WTC11 (cell line): ENCODE measurements around the gene ZNF622. TPM values are rescaled to one million over a fixed set of nuclear protein-coding genes. Genes with fewer than 3 reads are reported as not detected.

Source experiments
- ATAC-seq: fragments of 200-7000 bp; cut with Tn5 transposase; 2 replicates; pipeline ENCODE4 v1.10.0; 2021; ENCODE audit warnings: mild to moderate bottlenecking, moderate library complexity
- CTCF ChIA-PET: fragments of 300-600 bp; sonication (Branson Sonifier 250); formaldehyde crosslinking; loops from one replicate; lab custom pipeline; 2021; ENCODE audit warnings: antibody characterized with exemption; lab: Charles Lee
- POLR2A ChIA-PET: fragments of 350-600 bp; sonication (Branson Sonifier 250); formaldehyde crosslinking; loops from one replicate; lab custom pipeline; 2021; ENCODE audit warnings: antibody characterized with exemption; lab: Charles Lee
- DNase-seq: peaks from one replicate; pipeline ENCODE4 v3.0.0; 2021; ENCODE audit warnings: low spot score
- H3K27ac Mint-ChIP-seq: 2 replicates; pipeline ENCODE4 v1.8.0; 2021; ENCODE audit warnings: mixed read lengths
- H3K27me3 Mint-ChIP-seq: 2 replicates; pipeline ENCODE4 v1.8.0; 2021; ENCODE audit warnings: low read depth, mild to moderate bottlenecking, moderate library complexity, mixed read lengths
- H3K36me3 Mint-ChIP-seq: 2 replicates; pipeline ENCODE4 v1.8.0; 2021; ENCODE audit warnings: mixed read lengths
- H3K4me1 Mint-ChIP-seq: 2 replicates; pipeline ENCODE4 v1.8.0; 2022; ENCODE audit warnings: mixed read lengths
- H3K4me3 Mint-ChIP-seq: 2 replicates; pipeline ENCODE4 v1.8.0; 2021; ENCODE audit warnings: mild to moderate bottlenecking, moderate library complexity, mixed read lengths
- H3K9me3 Mint-ChIP-seq: 2 replicates; pipeline ENCODE4 v1.8.0; 2021; ENCODE audit warnings: mixed read lengths
- ARID4B ChIP-seq: sonication (generic); formaldehyde crosslinking; IDR thresholded peaks from 2 replicates; pipeline ENCODE4 v1.8.0; 2023; ENCODE audit warnings: missing genetic modification reagents, mild to moderate bottlenecking, borderline replicate concordance
- CBFB ChIP-seq: sonication (generic); formaldehyde crosslinking; IDR thresholded peaks from 2 replicates; pipeline ENCODE4 v1.8.1; 2022; ENCODE audit warnings: mild to moderate bottlenecking, low read depth, missing genetic modification reagents
- E2F5 ChIP-seq: sonication (generic); formaldehyde crosslinking; IDR thresholded peaks from 2 replicates; pipeline ENCODE4 v1.8.1; 2022; ENCODE audit warnings: mild to moderate bottlenecking, moderate library complexity, missing genetic modification reagents
- ERG ChIP-seq: fragments of 250-450 bp; sonication (Bioruptor Pico); IDR thresholded peaks from 2 replicates; pipeline ENCODE4 v1.8.0; 2021; ENCODE audit warnings: mild to moderate bottlenecking
- ETV6 ChIP-seq: sonication (generic); formaldehyde crosslinking; IDR thresholded peaks from 2 replicates; pipeline ENCODE4 v1.8.1; 2022; ENCODE audit warnings: mild to moderate bottlenecking, missing genetic modification reagents
- KAT7 ChIP-seq: sonication (generic); formaldehyde crosslinking; IDR thresholded peaks from 2 replicates; pipeline ENCODE4 v1.8.1; 2023; ENCODE audit warnings: missing genetic modification reagents, mild to moderate bottlenecking, borderline replicate concordance
- NR2C2 ChIP-seq: sonication (generic); formaldehyde crosslinking; IDR thresholded peaks from 2 replicates; pipeline ENCODE4 v1.8.0; 2022; ENCODE audit warnings: mild to moderate bottlenecking, missing genetic modification reagents
- PRRX2 ChIP-seq: fragments of 250-450 bp; sonication (Bioruptor Pico); IDR thresholded peaks from 2 replicates; pipeline ENCODE4 v1.8.0; 2021; ENCODE audit warnings: mild to moderate bottlenecking
- RELA ChIP-seq: sonication (generic); formaldehyde crosslinking; IDR thresholded peaks from 2 replicates; pipeline ENCODE4 v1.8.1; 2022; ENCODE audit warnings: missing genetic modification reagents, mild to moderate bottlenecking, borderline replicate concordance
- RORB ChIP-seq: fragments of 250-450 bp; sonication (Bioruptor Pico); IDR thresholded peaks from 2 replicates; pipeline ENCODE4 v1.9.0; 2021; ENCODE audit warnings: mild to moderate bottlenecking
- ZNF138 ChIP-seq: sonication (generic); formaldehyde crosslinking; conservative IDR thresholded peaks from 2 replicates; pipeline ENCODE4 v1.8.1; 2022; ENCODE audit warnings: mild to moderate bottlenecking, moderate library complexity, missing genetic modification reagents
- ZNF219 ChIP-seq: sonication (generic); formaldehyde crosslinking; IDR thresholded peaks from 2 replicates; pipeline ENCODE4 v1.8.0; 2023; ENCODE audit warnings: missing genetic modification reagents, mild to moderate bottlenecking, borderline replicate concordance
- ZNF317 ChIP-seq: sonication (generic); formaldehyde crosslinking; IDR thresholded peaks from 2 replicates; pipeline ENCODE4 v1.8.1; 2023; ENCODE audit warnings: low read depth, mild to moderate bottlenecking, moderate library complexity, missing genetic modification reagents, borderline replicate concordance
- ZNF396 ChIP-seq: fragments of 250-450 bp; sonication (Bioruptor Pico); IDR thresholded peaks from 2 replicates; pipeline ENCODE4 v1.8.0; 2021; ENCODE audit warnings: mild to moderate bottlenecking, moderate library complexity, borderline replicate concordance
- ZNF423 ChIP-seq: fragments of 250-450 bp; sonication (Bioruptor Pico); IDR thresholded peaks from 2 replicates; pipeline ENCODE4 v2.1.2; 2022; ENCODE audit warnings: mild to moderate bottlenecking, moderate library complexity
- total RNA-seq: library from RNA; stranded (reverse); gene quantifications from 3 replicates; pipeline ENCODE4 v1.2.3, GENCODE V29; 2021
- TF ChIP-seq, protein P1 (sequence below): sonication (generic); formaldehyde crosslinking; IDR thresholded peaks from 2 replicates; pipeline ENCODE4 v1.8.1; 2023; ENCODE audit warnings: mild to moderate bottlenecking, missing genetic modification reagents, moderate library complexity

Gene ZNF622
- total RNA-seq, 1 experiment from 2014 or later = 37.9 TPM

- TF ChIP-seq ETV6 = no peak
- no peak for TF ChIP-seq RELA
- no peak for TF ChIP-seq ZNF317 (CRISPR knock-in tag)
- POLR2A ChIA-PET = no interaction called here
- H3K9me3 Mint-ChIP-seq = no peaks in the 10 kb centered on the region
- CTCF ChIA-PET = no interaction called here
- no peaks in the 10 kb centered on the region for H3K27me3 Mint-ChIP-seq
- H3K27ac Mint-ChIP-seq = no peak overlapping the region; the same call in 1 of the 2 replicates
- DNase-seq (no peak), ATAC-seq (no peak)
- H3K36me3 Mint-ChIP-seq = no peaks in the 10 kb centered on the region
- H3K4me1 Mint-ChIP-seq = peaks cover 11% of the 10 kb centered on the region
- no peak overlapping the region for H3K4me3 Mint-ChIP-seq
Observed at GRCh38 chr5:16505140-16505891, 39.7 kb upstream of the ZNF622 start.

GRCh38 chr5:16504571-16504970, 39.0 kb upstream of the ZNF622 start:
- Mint-ChIP-seq H3K27me3 (no peaks in the 10 kb centered on the region), H3K9me3 (no peaks in the 10 kb centered on the region), H3K4me1 (peaks cover 11% of the 10 kb centered on the region), H3K27ac (no peak overlapping the region), H3K4me3 (no peak overlapping the region), H3K36me3 (no peaks in the 10 kb centered on the region)
- TF ChIP-seq ZNF423 (CRISPR knock-in tag) (no peak), ZNF396 (CRISPR knock-in tag) (no peak), KAT7 (CRISPR knock-in tag) (no peak), PRRX2 (no peak), ARID4B (CRISPR knock-in tag) (no peak), NR2C2 (CRISPR knock-in tag) (no peak), ZNF219 (CRISPR knock-in tag) (no peak), CBFB (CRISPR knock-in tag) (no peak), ERG (CRISPR knock-in tag) (no peak), E2F5 (CRISPR knock-in tag) (no peak), RORB (CRISPR knock-in tag) (no peak), ZNF138 (CRISPR knock-in tag) (no peak)
- TF ChIP-seq, protein P1, sequence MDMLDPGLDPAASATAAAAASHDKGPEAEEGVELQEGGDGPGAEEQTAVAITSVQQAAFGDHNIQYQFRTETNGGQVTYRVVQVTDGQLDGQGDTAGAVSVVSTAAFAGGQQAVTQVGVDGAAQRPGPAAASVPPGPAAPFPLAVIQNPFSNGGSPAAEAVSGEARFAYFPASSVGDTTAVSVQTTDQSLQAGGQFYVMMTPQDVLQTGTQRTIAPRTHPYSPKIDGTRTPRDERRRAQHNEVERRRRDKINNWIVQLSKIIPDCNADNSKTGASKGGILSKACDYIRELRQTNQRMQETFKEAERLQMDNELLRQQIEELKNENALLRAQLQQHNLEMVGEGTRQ (CRISPR knock-in tag) = no peak
- POLR2A ChIA-PET = no interaction called here
- no peak for DNase-seq
- no peak for ATAC-seq
- CTCF ChIA-PET = no interaction called here
